HG02938 (cell line): ENCODE results near the gene SEMA5B.

ENCODE experiments used
- ATAC-seq: cut with Tn5 transposase; IDR thresholded peaks from one replicate; pipeline ENCODE4 v1.9.1; 2021; ENCODE audit warnings: mild to moderate bottlenecking, moderate library complexity; ENCODE audit not compliant: unreplicated experiment

The SEMA5B gene

DNA sequence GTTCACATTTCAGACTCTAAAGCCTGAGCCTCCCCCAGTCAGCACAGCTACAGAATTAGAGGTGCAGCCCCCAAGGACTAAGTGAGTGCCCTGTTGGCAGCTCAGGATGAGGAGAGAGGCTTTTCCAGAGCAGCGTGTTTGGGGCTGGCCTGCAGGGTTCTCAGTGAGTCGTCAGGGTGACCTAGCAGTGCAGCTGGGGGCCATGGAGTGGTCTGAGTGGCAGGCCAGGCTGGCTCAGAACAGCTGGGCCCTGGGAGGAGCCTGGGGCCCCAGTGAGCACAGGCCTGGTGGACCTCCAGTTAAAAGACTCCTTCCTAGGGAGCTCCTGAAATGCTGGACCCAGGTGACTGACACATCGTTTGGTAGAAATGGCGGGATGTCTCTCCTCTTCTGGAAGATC is 124.4 kb downstream of the SEMA5B start:
- no peak for ATAC-seq

DNA sequence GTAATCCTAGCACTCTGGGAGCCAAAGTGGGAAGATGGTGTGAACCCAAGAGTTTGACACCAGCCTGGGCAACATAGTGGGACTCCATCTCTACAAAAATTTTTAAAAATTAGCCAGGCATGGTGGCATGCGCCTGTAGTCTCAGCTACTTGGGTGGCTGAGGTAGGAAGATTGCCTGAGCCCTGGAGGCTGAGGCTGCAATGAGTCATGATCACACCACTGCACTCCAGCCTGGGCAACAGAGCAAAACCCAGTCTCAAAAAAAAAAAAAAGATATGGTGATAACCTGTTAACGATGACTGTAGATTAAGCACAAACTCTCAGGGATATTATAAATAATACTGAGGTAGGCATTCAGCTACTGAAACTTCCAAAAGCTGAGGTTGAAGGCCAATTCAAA is 125.2 kb downstream of the SEMA5B start:
- ATAC-seq: no peak

DNA sequence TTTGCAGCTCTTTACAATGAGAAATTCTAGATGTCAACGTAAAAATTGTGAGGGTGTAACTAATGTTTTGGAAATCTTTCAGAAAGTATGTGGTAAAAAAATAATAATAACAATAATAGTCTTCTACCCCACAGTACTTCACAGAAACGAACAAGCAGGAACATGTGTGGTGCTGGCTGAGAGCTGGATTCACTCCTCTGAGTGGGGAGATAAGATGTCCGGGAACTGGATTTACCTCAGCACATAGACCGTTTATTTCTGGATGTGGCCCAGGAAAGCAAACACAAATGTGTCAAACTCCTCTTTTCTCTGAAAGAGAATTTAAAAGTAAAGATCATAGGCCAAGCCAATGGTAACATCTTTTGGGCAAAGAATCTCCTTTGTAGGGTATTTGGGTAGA is 129.3 kb downstream of the SEMA5B start:
- no peak for ATAC-seq

DNA sequence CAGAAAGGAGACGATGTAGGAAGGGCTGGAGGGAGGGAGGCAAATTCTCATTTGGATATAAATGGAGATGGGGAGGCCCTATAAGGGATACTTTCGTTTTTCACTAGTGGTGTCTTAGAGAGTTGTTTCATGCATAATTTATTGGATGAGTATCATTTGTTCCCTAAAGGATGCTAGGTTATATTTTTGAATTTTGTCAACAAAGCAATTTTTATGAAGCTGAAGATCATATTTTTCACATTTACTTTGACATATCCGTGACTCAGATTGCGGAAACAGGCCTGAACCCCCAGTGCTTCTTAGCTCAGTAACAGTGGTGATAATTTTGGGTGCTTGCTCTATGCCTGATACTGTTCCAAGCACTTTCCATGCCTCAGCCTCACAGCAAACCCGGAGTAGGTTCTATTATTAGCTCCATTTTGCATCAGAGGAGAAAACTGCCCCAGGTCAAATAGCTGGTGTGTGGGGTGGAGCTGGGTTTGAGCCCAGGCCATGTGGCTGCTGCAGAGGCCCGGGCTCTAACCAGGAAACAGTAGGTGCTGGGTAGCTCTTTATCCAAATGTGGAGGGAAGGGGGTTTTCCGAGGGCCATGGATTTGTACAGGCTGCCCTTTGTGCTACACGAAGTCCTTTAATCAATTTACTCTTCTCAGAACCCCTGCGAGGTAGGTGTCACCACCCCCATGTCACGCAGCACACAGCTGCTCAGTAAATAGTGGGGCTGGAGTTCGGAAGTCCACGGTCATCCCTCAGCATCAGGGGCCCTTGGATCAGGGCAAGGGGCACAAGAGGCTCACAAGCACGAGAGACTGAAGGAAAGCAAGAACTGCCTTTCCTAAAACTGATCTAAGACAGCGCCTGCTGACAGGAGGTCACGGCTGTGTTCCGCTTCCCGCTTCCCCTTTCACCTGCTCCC is 133.6 kb downstream of the SEMA5B start:
- ATAC-seq: no peak

DNA sequence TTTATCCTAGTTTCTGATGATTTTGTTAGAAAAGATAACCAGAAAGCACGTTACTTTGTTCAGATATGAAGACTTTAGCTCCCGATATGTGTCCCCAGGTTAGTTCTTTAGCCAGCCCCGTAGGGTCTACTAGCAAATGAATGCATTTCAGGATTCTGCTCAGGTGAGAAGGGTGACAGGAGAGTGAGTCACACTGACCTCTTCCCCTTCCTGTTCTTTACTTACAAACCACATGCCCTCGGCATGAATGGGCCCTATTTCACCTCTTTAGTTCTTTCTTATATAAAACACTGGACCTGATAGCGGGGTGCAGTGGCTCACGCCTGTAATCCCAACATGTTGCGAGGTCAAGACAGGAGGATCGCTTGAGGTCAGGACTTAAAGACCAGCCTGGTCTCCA is 134.3 kb downstream of the SEMA5B start:
- ATAC-seq: no peak

DNA sequence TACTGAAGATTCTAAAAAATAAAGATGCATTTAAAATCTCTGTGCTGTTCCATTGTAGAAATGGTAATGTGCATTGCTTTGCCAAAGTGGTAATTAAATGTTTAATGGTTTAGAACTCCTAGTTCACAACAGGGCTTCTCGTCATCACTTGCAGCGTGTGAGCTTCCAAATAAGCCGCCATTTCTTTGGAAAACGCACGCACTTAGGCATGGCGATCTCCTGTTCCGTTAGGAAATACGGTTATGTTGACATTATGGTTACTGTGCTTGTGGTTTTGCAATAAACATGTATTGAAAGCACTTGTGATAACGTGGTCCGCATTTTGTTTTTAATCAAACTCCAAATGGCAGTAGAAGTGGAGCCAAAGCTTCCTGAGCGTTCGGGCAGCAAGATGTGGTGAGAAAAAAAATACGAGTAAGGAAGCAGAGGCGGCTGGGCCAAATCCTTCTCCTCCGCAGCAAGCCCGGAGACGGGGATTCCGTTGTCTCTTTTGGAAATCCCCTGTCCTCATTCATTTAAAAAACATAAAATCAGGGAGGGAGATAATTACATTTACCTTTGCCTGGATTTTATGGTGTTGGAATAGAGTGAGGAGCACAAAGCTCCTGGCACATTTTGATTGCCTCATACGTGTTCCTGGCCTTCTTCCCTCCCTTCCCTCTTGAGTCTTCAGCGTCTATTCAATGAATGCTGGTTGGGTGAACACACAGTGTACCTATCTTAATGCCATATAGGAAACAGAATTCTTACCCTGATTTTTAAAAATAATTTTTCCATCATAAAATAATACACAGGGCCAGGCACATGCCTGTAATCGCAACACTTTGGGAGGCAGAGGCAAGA is 135.2 kb downstream of the SEMA5B start:
- ATAC-seq: no peak

DNA sequence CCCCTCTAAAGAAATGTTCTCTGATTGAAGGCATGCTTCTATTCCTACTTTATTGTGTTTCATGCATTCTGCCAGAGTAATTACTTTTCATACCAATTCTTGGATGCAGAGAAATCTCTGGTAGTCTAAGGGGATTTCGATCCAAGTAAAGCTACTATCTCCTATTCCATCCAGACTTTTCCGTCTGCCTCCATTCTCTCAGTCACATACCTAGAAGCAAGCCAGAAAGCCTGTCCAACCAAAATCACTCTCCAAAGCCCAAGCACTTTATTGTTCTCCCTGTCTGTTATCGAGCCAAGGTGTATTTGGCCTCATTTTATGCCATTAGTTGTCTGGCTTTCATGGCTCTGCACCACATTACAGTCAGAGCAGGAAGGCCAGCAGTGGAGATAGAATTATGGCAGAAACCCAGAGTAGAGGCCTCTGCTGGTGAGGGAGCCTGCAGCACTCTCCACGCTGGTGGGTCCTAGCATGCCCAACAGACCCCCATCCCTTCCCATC is 136.8 kb downstream of the SEMA5B start:
- ATAC-seq: no peak

DNA sequence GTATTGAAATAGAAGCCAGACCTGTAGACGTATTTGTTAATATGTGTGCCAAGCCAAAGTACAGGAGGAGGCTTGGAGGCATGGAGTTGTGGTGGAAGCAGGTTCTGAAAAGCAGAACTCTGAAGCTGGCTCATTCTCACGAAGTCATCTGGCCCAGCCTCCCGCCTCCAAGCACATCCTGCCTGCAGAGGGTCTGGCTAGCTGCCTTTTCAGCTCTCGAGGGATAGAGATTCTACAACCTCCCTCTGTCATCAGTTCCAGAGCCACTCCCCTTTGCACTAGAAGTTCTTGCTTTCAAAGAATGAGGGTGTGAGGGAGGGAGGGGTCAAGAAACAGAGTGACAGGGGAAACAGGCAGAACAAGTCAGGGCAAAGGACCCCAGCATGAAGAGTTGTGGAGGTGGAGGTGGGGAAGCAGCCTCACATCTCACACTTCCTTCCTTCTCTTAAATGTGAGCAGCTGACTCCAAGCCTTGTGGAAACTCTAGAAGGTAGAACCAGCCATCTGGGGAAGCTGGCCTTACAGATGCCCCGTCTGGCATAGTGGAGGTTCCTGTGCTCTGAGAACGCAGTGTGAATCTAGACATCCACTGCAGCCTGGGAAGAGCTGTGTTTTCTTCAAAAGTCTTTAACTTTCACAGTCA is 137.4 kb downstream of the SEMA5B start:
- no peak for ATAC-seq

DNA sequence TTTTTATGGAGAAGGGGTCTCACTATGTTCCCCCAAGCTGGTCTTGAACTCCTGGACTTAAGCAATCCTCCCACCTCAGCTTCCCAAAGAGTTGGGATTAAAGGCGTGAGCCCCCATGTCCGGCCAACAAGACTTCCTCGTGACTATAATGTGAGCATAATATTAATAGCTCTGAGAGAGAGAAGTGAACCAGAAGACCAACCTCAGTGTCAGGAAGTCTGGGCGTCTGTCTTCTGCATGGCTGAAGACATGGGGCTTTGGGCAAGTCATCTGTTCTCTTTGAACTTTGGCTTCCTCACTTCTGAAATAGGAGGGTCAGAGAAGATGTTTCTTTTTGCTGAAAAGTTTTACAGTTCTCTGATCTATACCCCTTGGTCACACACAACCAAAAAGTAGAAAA is 140.6 kb downstream of the SEMA5B start:
- ATAC-seq: no peak

DNA sequence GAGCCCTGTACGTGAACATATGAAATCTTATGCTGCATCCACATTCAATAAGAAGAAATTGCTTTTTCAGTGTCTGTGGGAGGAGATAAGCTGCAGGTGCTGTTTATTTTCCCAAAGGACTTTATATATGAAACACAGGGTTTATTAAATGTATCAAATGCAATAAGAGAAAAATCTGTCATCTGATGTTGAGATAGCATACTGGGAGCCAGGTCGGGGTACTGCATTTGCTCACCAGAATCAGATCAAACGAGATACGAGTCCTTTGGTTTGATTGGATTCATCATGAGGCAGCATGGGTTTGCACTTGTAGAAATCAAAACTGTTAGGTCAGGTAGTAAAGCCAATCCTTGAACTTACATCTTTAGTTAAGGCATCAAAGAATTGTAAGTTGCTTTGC is 141.3 kb downstream of the SEMA5B start:
- ATAC-seq: no peak

DNA sequence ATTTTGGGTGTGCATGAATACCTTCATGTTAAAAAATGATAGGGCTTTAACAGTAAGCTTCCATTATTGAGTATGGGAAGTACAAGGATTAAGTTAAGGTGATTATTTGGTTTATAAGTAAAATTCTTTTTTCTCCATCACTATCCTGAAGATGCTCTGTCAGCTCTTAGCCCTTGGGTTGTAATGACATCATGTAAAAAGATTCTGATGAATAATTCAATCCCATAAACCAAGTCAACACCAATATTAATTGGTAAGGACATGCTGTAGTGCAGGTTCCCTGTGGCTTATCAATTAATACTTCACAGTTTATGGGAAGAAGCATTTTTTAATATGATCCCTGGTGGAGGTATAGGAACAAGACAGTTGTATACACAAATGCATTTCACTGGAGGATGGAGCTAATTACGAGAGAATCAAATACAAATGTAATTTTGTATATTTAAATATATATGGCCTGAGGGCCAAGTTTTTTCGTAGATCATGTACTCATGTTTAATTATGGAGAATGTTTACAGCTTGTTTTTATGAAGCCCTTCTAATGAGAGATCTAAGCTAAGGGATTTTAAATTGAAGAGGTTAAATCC is 145.1 kb downstream of the SEMA5B start:
- ATAC-seq: no peak

DNA sequence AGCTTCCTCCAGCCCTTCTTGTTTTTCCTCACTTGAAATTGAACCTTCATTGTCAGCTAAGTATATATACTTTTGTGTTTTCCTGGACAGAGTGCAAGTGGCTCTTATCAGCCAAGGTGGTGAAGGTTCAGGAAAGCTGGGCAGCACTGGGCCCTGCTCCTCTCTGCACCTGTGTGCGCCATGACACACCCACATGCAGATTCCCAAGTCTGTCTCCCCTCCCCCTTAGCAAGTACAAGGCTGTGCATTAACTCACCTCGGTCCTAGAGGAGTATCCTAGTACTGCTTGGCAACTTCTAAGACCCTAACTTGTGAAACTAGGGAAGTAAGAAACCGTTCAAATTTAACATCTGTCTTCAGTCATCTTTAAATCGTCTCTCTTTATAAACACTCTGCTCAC is 146.9 kb downstream of the SEMA5B start:
- ATAC-seq: no peak

DNA sequence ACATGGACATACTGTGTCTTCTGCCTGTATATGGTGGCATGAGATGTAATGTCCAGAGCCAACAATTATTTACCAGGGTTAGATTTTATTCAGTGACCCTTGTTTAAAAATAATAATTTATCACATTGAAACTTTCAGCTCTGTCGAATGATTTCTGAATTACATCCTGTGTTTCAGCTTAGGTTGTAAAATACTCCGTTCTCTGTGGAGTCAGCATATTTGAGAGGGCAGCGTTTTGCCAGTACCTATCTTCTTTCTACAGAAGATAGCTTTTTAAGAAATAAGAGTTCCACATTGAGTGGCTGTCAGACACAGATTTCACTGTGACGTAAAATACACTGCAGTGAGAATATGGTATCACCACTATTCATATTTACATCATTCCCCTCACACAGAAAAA is 147.4 kb downstream of the SEMA5B start:
- ATAC-seq: no peak

DNA sequence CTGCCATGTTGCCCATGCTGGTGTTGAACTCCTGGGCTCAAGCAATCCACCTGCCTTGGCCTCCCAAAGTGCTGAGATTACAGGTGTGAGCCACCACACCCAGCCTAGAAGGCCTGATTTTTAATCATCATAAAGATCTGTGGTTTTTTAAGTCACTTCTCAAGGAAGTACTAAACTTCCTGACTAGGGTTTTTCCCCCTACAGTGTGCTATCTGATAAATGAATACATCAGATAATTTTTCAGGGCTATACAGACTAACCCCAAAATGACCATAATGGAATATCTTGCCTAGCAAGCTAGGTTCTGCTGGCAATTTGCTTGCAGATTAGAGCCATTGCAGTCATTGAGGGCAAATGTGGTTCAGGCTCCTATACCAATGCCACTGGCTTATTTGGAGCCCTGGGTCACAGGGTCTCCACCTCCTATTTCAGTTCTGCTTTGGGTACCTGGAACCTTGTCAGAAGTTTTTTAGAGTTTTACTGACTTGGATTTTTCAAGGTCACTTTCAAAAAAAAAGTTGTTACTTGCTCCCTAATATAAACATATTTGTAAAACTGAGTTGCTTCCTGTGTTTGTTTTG is 151.9 kb downstream of the SEMA5B start:
- no peak for ATAC-seq

DNA sequence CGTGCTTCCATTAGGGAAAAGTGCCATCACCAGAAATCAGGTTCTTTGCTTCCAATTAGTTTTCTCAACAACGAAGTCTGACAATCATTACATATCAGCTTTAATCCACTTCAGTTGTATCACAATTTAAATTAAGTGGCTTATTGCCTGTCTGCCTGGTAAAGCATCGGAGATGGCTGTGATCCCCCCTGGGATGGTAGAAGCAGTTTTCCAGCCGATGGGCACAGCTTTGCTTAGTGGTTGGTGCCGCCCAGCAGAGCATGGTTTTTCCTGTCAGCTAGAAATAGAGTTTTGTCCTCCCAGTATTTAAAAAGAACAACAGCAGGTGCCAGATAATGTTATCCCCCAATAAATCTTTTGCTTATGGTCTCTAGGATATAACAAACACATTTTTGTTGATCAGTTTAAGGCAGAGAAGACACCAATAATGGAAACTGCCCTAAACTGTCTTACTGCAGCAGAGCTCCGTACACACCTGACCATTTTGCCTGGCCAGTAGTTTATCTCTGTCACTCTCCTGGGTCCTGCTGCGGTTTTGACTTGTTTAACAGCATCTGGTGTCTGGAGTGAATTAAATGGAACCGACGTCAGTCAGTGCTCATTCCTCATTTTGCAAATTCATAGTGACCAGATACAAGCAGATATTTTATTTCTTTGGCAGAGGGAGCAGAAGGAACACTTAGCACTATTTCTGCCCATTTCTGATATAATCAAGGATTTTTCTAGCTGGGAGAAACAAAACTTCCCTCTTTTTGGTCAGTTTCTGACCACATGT is 153.6 kb downstream of the SEMA5B start:
- ATAC-seq: no peak

DNA sequence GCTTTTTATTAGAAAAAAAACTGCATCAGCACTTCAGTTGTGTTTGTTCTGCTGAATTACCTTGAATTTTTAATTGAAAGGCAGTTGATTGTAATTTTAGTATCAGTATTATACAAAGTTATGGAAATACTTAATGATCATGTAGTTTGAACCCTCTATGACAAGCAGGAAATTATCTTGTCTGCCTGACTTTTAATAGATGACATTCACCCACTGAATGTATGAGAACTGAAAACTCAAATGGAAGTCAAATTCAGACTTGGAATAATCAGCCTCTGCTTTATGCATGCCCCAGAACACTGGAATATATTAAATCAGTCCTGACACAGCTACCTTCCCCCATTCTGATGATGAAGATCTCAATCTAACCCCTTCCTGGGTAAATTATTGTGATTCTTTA is 159.2 kb downstream of the SEMA5B start:
- no peak for ATAC-seq

DNA sequence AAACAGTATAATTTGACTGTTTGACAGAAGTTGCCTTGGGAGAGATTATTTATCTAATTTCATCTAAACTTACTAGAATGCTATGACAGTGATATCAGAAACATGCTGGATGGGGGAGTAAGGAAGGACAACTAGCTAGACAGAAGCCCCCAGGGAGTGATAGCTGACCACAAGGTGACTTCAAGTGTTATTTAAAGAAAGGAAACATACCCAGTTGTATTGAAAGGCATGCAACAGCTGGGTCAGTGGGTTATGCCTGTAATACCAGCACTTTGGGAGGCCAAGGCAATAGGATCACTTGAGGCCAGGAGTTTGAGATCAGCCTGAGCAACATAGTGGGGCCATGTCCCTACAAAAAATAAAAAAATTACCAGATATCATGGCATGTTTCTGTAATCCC is 163.1 kb downstream of the SEMA5B start:
- no peak for ATAC-seq

DNA sequence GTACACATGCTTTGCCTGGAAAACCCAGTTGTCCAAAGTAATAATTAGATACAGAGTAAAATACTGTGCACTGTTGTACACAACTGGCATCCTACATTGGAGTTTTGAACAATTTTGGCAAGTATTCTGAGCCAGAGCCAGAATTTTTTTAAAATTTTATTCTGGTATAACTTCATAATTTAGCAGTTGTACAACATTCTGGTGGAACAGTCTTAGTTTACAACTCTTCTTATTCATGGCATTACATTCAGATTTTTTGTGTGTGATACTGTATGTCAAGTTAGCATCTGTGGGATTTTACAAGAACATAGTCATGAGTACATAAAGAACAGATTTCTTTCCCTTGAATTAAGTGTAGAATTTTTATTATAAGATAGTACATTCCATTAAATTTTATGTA is 165.2 kb downstream of the SEMA5B start:
- ATAC-seq: no peak
